ENCODE measurements around the gene PRMT9. TPM values are rescaled to one million over a fixed set of nuclear protein-coding genes. Genes with fewer than 3 reads are reported as not detected.

PRMT9 gene
- total and polyA plus RNA-seq, 10 of the 15 experiments (the other 5 are each of a cell fraction or from before 2014, with no cell fraction given), result 4.1 to 11.8 (median 7.6) TPM

- TF ChIP-seq CHD2 (IDR thresholded peaks at IDR 0.05; ENCODE audit: borderline replicate concordance, low read depth, low read length) (no peak), POLR2AphosphoS5 (IDR thresholded peaks at IDR 0.05; ENCODE audit: low read length) (no peak), NR2C2 (IDR thresholded peaks at IDR 0.05; ENCODE audit: borderline replicate concordance, control insufficient read depth, insufficient read length, low read depth) (no peak), ZNF384 (IDR thresholded peaks at IDR 0.05; ENCODE audit: borderline replicate concordance, low read depth, low read length) (peak; percentile 63; the same call in 1 of the 2 replicates), MEF2A (IDR thresholded peaks at IDR 0.05; ENCODE audit: insufficient read depth, low read depth, low read length) (no peak), ZNF207 (IDR thresholded peaks at IDR 0.05; ENCODE audit: borderline replicate concordance) (no peak), IKZF1 (conservative IDR thresholded peaks at IDR 0.05) (peak; percentile 86), ZNF217 (IDR thresholded peaks at IDR 0.05) (no peak), NR2F1 (conservative IDR thresholded peaks at IDR 0.05) (peak; percentile 76), IKZF2 (IDR thresholded peaks at IDR 0.05) (peak; percentile 94 to 95), SMC3 (IDR thresholded peaks at IDR 0.05; ENCODE audit: borderline replicate concordance, low read length) (no peak; the same call in 1 of the 2 replicates), SMAD5 (IDR thresholded peaks at IDR 0.05; ENCODE audit: low read depth) (no peak), RCOR1 (conservative IDR thresholded peaks at IDR 0.05; ENCODE audit: low read depth, low read length) (no peak), BMI1 (IDR thresholded peaks at IDR 0.05; ENCODE audit: borderline replicate concordance) (peak; percentile 41; the same call in 1 of the 2 replicates), RELB (IDR thresholded peaks at IDR 0.05; ENCODE audit: low read depth) (peak; percentile 95), NFYB (IDR thresholded peaks at IDR 0.05; ENCODE audit: insufficient read depth, low read depth, low read length) (no peak), SUZ12 (IDR thresholded peaks at IDR 0.05; ENCODE audit: unreplicated experiment) (no peak), JUNB (IDR thresholded peaks at IDR 0.05) (peak; percentile 47), ZNF687 (IDR thresholded peaks at IDR 0.05) (no peak; the same call in 1 of the 2 replicates), HCFC1 (IDR thresholded peaks at IDR 0.05; ENCODE audit: low read length) (no peak), SIN3A (IDR thresholded peaks at IDR 0.05; ENCODE audit: low read depth, low read length) (no peak), USF1 (IDR thresholded peaks at IDR 0.05; ENCODE audit: borderline replicate concordance, extremely low read length, insufficient read depth, low read depth, low read length) (no peak), GATAD2B (conservative IDR thresholded peaks at IDR 0.05; ENCODE audit: low read depth) (no peak), DPF2 (IDR thresholded peaks at IDR 0.05) (0 out of 2 replicates have a peak, but pooled peaks have one; percentile 61), TCF3 (IDR thresholded peaks at IDR 0.05; ENCODE audit: borderline replicate concordance, insufficient read depth, low read depth, low read length) (no peak), RAD51 (IDR thresholded peaks at IDR 0.05) (0 out of 2 replicates have a peak, but pooled peaks have one; percentile 13), TCF7 (IDR thresholded peaks at IDR 0.05; ENCODE audit: borderline replicate concordance) (peak; percentile 48; the same call in 1 of the 2 replicates)
Observed at GRCh38 chr4:147717878-147718277, 33.9 kb upstream of the PRMT9 start (continued).

Data from GM12878 (cell line).